Dendritic cell treated with granulocyte-macrophage colony-stimulating factor and Interleukin-4, amounts not matched to agents 40 ng/mL and 50 ng/mL, for 4 days (primary cell): ENCODE results near the gene SLC10A7.

Source experiments
- H3K27ac Mint-ChIP-seq: one replicate; pipeline ENCODE4 v1.8.0; 2022; ENCODE audit warnings: mild to moderate bottlenecking, mixed read lengths
- H3K27me3 Mint-ChIP-seq: one replicate; pipeline ENCODE4 v1.8.0; 2022; ENCODE audit warnings: mild to moderate bottlenecking, mixed read lengths
- H3K36me3 Mint-ChIP-seq: one replicate; pipeline ENCODE4 v1.8.0; 2022; ENCODE audit warnings: low read depth, mixed read lengths
- H3K4me1 Mint-ChIP-seq: one replicate; pipeline ENCODE4 v1.8.0; 2022; ENCODE audit warnings: low read depth, mixed read lengths
- H3K4me3 Mint-ChIP-seq: one replicate; pipeline ENCODE4 v1.8.0; 2022; ENCODE audit warnings: mild to moderate bottlenecking, moderate library complexity, mixed read lengths
- H3K9me3 Mint-ChIP-seq: one replicate; pipeline ENCODE4 v1.8.0; 2022; ENCODE audit warnings: mixed read lengths
- intact Hi-C: fragments of 100-400 bp; cut with micrococcal nuclease; formaldehyde crosslinking; loops from one replicate; pipeline ENCODE4 v1.15.0; 2022

Gene SLC10A7

GRCh38 chr4:146318894-146319293 lies 202.8 kb downstream of the SLC10A7 start:
- Mint-ChIP-seq H3K9me3 (no peaks in the 10 kb centered on the region), H3K36me3 (no peaks in the 10 kb centered on the region), H3K27me3 (no peaks in the 10 kb centered on the region), H3K4me1 (no peaks in the 10 kb centered on the region), H3K4me3 (no peak overlapping the region), H3K27ac (no peak overlapping the region)
- intact Hi-C loops, result no loop called here

- H3K27me3 Mint-ChIP-seq, result no peaks in the 10 kb centered on the region
- no peak overlapping the region for H3K4me3 Mint-ChIP-seq
Observed at GRCh38 chr4:146317783-146318182, 204.0 kb downstream of the SLC10A7 start.

GRCh38 chr4:146315184-146315583 lies 206.6 kb downstream of the SLC10A7 start:
- Mint-ChIP-seq H3K4me3 (no peak overlapping the region), H3K36me3 (no peaks in the 10 kb centered on the region), H3K9me3 (no peaks in the 10 kb centered on the region), H3K27me3 (no peaks in the 10 kb centered on the region), H3K4me1 (peaks cover 5% of the 10 kb centered on the region), H3K27ac (no peak overlapping the region)
- intact Hi-C loops, result no loop called here

More at GRCh38 chr4:146317783-146318182, 204.0 kb downstream of the SLC10A7 start:
- Mint-ChIP-seq H3K4me1 (no peaks in the 10 kb centered on the region), H3K27ac (no peak overlapping the region), H3K36me3 (no peaks in the 10 kb centered on the region), H3K9me3 (no peaks in the 10 kb centered on the region)
- intact Hi-C loops, result no loop called here

GRCh38 chr4:146311238-146311970 lies 210.3 kb downstream of the SLC10A7 start:
- Mint-ChIP-seq H3K4me1 (peaks cover 5% of the 10 kb centered on the region), H3K4me3 (no peak overlapping the region), H3K27me3 (no peaks in the 10 kb centered on the region), H3K36me3 (no peaks in the 10 kb centered on the region), H3K27ac (no peak overlapping the region), H3K9me3 (no peaks in the 10 kb centered on the region)
- intact Hi-C loops, result no loop called here

GRCh38 chr4:146310319-146311021 lies 211.3 kb downstream of the SLC10A7 start:
- H3K36me3 Mint-ChIP-seq, result no peaks in the 10 kb centered on the region
- no peaks in the 10 kb centered on the region for H3K27me3 Mint-ChIP-seq
- no peak overlapping the region for H3K4me3 Mint-ChIP-seq
- no peak overlapping the region for H3K27ac Mint-ChIP-seq
- intact Hi-C loops, result no loop called here
- peaks cover 5% of the 10 kb centered on the region for H3K4me1 Mint-ChIP-seq
- no peaks in the 10 kb centered on the region for H3K9me3 Mint-ChIP-seq

- peaks cover 8% of the 10 kb centered on the region for H3K36me3 Mint-ChIP-seq
- H3K4me3 Mint-ChIP-seq, result no peak overlapping the region
- peaks cover 5% of the 10 kb centered on the region for H3K4me1 Mint-ChIP-seq
- intact Hi-C loops, result no loop called here
- H3K27me3 Mint-ChIP-seq, result no peaks in the 10 kb centered on the region
- H3K9me3 Mint-ChIP-seq, result no peaks in the 10 kb centered on the region
- H3K27ac Mint-ChIP-seq, result no peak overlapping the region
Observed at GRCh38 chr4:146308951-146309350, 212.8 kb downstream of the SLC10A7 start.

- no peaks in the 10 kb centered on the region for H3K9me3 Mint-ChIP-seq
- no peaks in the 10 kb centered on the region for H3K4me1 Mint-ChIP-seq
- H3K27ac Mint-ChIP-seq, result no peak overlapping the region
- intact Hi-C loops, result no loop called here
- H3K36me3 Mint-ChIP-seq, result peaks cover 8% of the 10 kb centered on the region
- no peak overlapping the region for H3K4me3 Mint-ChIP-seq
- H3K27me3 Mint-ChIP-seq, result no peaks in the 10 kb centered on the region
Observed at GRCh38 chr4:146302822-146303221, 218.9 kb downstream of the SLC10A7 start.

- no peaks in the 10 kb centered on the region for H3K27me3 Mint-ChIP-seq
- H3K36me3 Mint-ChIP-seq, result peaks cover 5% of the 10 kb centered on the region
- intact Hi-C loops, result no loop called here
- no peaks in the 10 kb centered on the region for H3K4me1 Mint-ChIP-seq
- no peaks in the 10 kb centered on the region for H3K9me3 Mint-ChIP-seq
- no peak overlapping the region for H3K27ac Mint-ChIP-seq
- H3K4me3 Mint-ChIP-seq, result no peak overlapping the region
Observed at GRCh38 chr4:146299607-146300006, 222.1 kb downstream of the SLC10A7 start.

- Mint-ChIP-seq H3K4me1 (peaks cover 9% of the 10 kb centered on the region), H3K4me3 (no peak overlapping the region), H3K27me3 (no peaks in the 10 kb centered on the region), H3K9me3 (no peaks in the 10 kb centered on the region), H3K36me3 (no peaks in the 10 kb centered on the region), H3K27ac (no peak overlapping the region)
- intact Hi-C loops, result no loop called here
Observed at GRCh38 chr4:146294776-146295175, 227.0 kb downstream of the SLC10A7 start.

- H3K27ac Mint-ChIP-seq, result no peak overlapping the region
- intact Hi-C loops, result no loop called here
- no peaks in the 10 kb centered on the region for H3K27me3 Mint-ChIP-seq
- H3K4me1 Mint-ChIP-seq, result peaks cover 14% of the 10 kb centered on the region
- no peaks in the 10 kb centered on the region for H3K9me3 Mint-ChIP-seq
- no peaks in the 10 kb centered on the region for H3K36me3 Mint-ChIP-seq
- no peak overlapping the region for H3K4me3 Mint-ChIP-seq
Observed at GRCh38 chr4:146292508-146292907, 229.2 kb downstream of the SLC10A7 start.

- no peak overlapping the region for H3K4me3 Mint-ChIP-seq
- H3K36me3 Mint-ChIP-seq, result no peaks in the 10 kb centered on the region
- H3K4me1 Mint-ChIP-seq, result peaks cover 14% of the 10 kb centered on the region
- H3K27me3 Mint-ChIP-seq, result no peaks in the 10 kb centered on the region
- intact Hi-C loops, result no loop called here
- H3K9me3 Mint-ChIP-seq, result no peaks in the 10 kb centered on the region
- no peak overlapping the region for H3K27ac Mint-ChIP-seq
Observed at GRCh38 chr4:146291313-146291712, 230.4 kb downstream of the SLC10A7 start.

GRCh38 chr4:146288193-146288592 lies 233.5 kb downstream of the SLC10A7 start:
- no peak overlapping the region for H3K4me3 Mint-ChIP-seq
- intact Hi-C loops, result no loop called here
- H3K4me1 Mint-ChIP-seq, result peaks cover 14% of the 10 kb centered on the region
- no peaks in the 10 kb centered on the region for H3K9me3 Mint-ChIP-seq
- no peaks in the 10 kb centered on the region for H3K36me3 Mint-ChIP-seq
- H3K27me3 Mint-ChIP-seq, result no peaks in the 10 kb centered on the region
- no peak overlapping the region for H3K27ac Mint-ChIP-seq

- H3K9me3 Mint-ChIP-seq, result no peaks in the 10 kb centered on the region
- H3K27me3 Mint-ChIP-seq, result no peaks in the 10 kb centered on the region
- H3K27ac Mint-ChIP-seq, result no peak overlapping the region
- no peak overlapping the region for H3K4me3 Mint-ChIP-seq
- intact Hi-C loops, result no loop called here
- H3K4me1 Mint-ChIP-seq, result peaks cover 6% of the 10 kb centered on the region
- no peaks in the 10 kb centered on the region for H3K36me3 Mint-ChIP-seq
Observed at GRCh38 chr4:146285037-146285436, 236.7 kb downstream of the SLC10A7 start.

- Mint-ChIP-seq H3K27me3 (no peaks in the 10 kb centered on the region), H3K36me3 (no peaks in the 10 kb centered on the region), H3K4me3 (no peak overlapping the region), H3K4me1 (peaks cover 4% of the 10 kb centered on the region), H3K27ac (no peak overlapping the region), H3K9me3 (no peaks in the 10 kb centered on the region)
- intact Hi-C loops, result no loop called here
Observed at GRCh38 chr4:146283758-146284651, 237.7 kb downstream of the SLC10A7 start.
